NCI-H82 treated with DMSO at 0.1 percent for 48 hours (cell line): Measurements from ENCODE around the gene ISCA1.

Experiments
- DNase-seq: peaks from one replicate; lab custom pipeline; 2025; ENCODE audit not compliant: unreplicated experiment; lab: John Stamatoyannopoulos, UW

Gene ISCA1

GRCh38 chr9:86238861-86239770, 43.2 kb downstream of the ISCA1 start:
- no peak for DNase-seq

- DNase-seq: no peak
Observed at GRCh38 chr9:86230858-86231257, 51.5 kb downstream of the ISCA1 start.

GRCh38 chr9:86222667-86223066, 59.7 kb downstream of the ISCA1 start:
- DNase-seq: no peak

- DNase-seq: no peak
Observed at GRCh38 chr9:86219606-86220005, 62.7 kb downstream of the ISCA1 start.

- DNase-seq: peak; percentile 85
Observed at GRCh38 chr9:86217076-86217755, 65.1 kb downstream of the ISCA1 start.
